ENCODE measurements around the gene SMOC2.

Gene SMOC2

DNA sequence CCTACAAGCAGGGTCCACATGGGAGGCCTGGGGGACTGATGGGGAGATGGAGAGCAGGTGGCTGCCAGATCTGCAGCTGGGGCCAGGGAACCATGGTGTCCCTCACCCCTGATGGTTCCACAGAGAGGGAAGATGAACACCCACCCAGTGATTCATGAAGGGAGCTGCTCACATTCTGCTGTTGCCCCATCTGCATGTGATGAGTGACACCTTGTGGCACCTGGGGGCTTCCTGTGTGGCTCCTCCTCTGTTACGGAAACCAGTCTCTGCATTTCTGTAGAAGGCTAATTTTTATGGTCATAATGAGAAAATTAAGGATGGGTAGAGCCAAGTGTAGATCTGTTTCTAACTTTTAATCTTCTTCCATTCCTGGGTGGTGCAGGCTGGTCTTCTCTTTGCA is 217.1 kb downstream of the SMOC2 start (continued):
- TF ChIP-seq TSHZ1 (tag by site-specific recombination; IDR thresholded peaks at IDR 0.05; ENCODE audit: borderline replicate concordance), result no peak
- TF ChIP-seq, protein P1, sequence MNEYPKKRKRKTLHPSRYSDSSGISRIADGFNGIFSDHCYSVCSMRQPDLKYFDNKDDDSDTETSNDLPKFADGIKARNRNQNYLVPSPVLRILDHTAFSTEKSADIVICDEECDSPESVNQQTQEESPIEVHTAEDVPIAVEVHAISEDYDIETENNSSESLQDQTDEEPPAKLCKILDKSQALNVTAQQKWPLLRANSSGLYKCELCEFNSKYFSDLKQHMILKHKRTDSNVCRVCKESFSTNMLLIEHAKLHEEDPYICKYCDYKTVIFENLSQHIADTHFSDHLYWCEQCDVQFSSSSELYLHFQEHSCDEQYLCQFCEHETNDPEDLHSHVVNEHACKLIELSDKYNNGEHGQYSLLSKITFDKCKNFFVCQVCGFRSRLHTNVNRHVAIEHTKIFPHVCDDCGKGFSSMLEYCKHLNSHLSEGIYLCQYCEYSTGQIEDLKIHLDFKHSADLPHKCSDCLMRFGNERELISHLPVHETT (tag by site-specific recombination; IDR thresholded peaks at IDR 0.05), result no peak
- no peak for TF ChIP-seq FEZF1 (tag by site-specific recombination; IDR thresholded peaks at IDR 0.05)
- no peak for TF ChIP-seq ZNF48 (tag by site-specific recombination; IDR thresholded peaks at IDR 0.05)
- TF ChIP-seq OVOL3 (tag by site-specific recombination; IDR thresholded peaks at IDR 0.05), result no peak

GRCh38 chr6:168660400-168660945 is 219.5 kb downstream of the SMOC2 start:
- Histone ChIP-seq H3K4me3 (ENCODE audit: low read depth, low read length) (no peak overlapping the region), H3K27ac (ENCODE audit: extremely low read depth, low read depth, low read length) (no peak overlapping the region), H3K4me1 (ENCODE audit: control insufficient read depth, insufficient read depth, low read length) (peaks cover 9% of the 10 kb centered on the region), H3K9me3 (ENCODE audit: control insufficient read depth, insufficient read depth, low read depth, low read length) (no peaks in the 10 kb centered on the region), H3K36me3 (ENCODE audit: control insufficient read depth in 2 of 2, insufficient read depth in 1 of 2, low read length in 2 of 2) (no peaks in the 10 kb centered on the region)
- POLR2A ChIA-PET, result no interaction called here
- CTCF ChIA-PET, result no interaction called here
- TF ChIP-seq ZNF555 (tag by site-specific recombination; conservative IDR thresholded peaks at IDR 0.05), result no peak
- TF ChIP-seq ZNF626 (tag by site-specific recombination; IDR thresholded peaks at IDR 0.05), result no peak
- no peak for TF ChIP-seq ZNF121 (tag by site-specific recombination; IDR thresholded peaks at IDR 0.05)
- TF ChIP-seq, protein P2, sequence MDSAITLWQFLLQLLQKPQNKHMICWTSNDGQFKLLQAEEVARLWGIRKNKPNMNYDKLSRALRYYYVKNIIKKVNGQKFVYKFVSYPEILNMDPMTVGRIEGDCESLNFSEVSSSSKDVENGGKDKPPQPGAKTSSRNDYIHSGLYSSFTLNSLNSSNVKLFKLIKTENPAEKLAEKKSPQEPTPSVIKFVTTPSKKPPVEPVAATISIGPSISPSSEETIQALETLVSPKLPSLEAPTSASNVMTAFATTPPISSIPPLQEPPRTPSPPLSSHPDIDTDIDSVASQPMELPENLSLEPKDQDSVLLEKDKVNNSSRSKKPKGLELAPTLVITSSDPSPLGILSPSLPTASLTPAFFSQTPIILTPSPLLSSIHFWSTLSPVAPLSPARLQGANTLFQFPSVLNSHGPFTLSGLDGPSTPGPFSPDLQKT (IDR thresholded peaks at IDR 0.05; ENCODE audit: borderline replicate concordance, low read depth, low read length), result no peak
- no peak for TF ChIP-seq ATF2 (tag by site-specific recombination; IDR thresholded peaks at IDR 0.05; ENCODE audit: low read depth)
- TF ChIP-seq ZNF488 (tag by site-specific recombination; IDR thresholded peaks at IDR 0.05), result no peak
- no peak for TF ChIP-seq ZNF692 (tag by site-specific recombination; IDR thresholded peaks at IDR 0.05)
- no peak for TF ChIP-seq ZNF398 (tag by site-specific recombination; IDR thresholded peaks at IDR 0.05)
- no peak for TF ChIP-seq ZBTB21 (tag by site-specific recombination; IDR thresholded peaks at IDR 0.05)
- no peak for TF ChIP-seq ZNF792 (tag by site-specific recombination; IDR thresholded peaks at IDR 0.05)
- no peak for TF ChIP-seq ZNF423 (tag by site-specific recombination; IDR thresholded peaks at IDR 0.05)
- TF ChIP-seq ZNF521 (tag by site-specific recombination; IDR thresholded peaks at IDR 0.05), result no peak
- no peak for TF ChIP-seq ZSCAN23 (tag by site-specific recombination; IDR thresholded peaks at IDR 0.05)

All from HEK293 (cell line).